ENCODE data around the gene NMNAT2. TPM values are rescaled to one million over a fixed set of nuclear protein-coding genes. Genes with fewer than 3 reads are reported as not detected.
A peak's percentile ranks its signal among the peaks of the same experiment; 100 is the strongest.

Gene NMNAT2
- total and polyA plus RNA-seq, 2 of the 13 experiments (the other 11 are each of a cell fraction or from before 2014, with no cell fraction given): not detected

- TF ChIP-seq CERS6 (CRISPR knock-in tag; IDR thresholded peaks at IDR 0.05) (no peak), HBP1 (CRISPR knock-in tag; IDR thresholded peaks at IDR 0.05; ENCODE audit: low read depth) (no peak), MTF1 (CRISPR knock-in tag; IDR thresholded peaks at IDR 0.05) (no peak), IKZF5 (CRISPR knock-in tag; IDR thresholded peaks at IDR 0.05) (no peak), MBNL3 (CRISPR knock-in tag; conservative IDR thresholded peaks at IDR 0.05) (no peak)
Measured at GRCh38 chr1:183319606-183320005, 98.6 kb downstream of the NMNAT2 start (continued).

GRCh38 chr1:183319051-183319450, 99.1 kb downstream of the NMNAT2 start:
- no peak for DNase-seq (ENCODE audit: low spot score)
- Histone ChIP-seq H3K27me3 (ENCODE audit: control insufficient read depth in 1 of 2, insufficient read depth in 2 of 2, low read length in 2 of 2) (0 out of 5 replicates have a peak, but pooled peaks cover 1 to 3% of the 10 kb centered on the region in 2 experiments), H3K9me3 (ENCODE audit: low read length) (no peaks in the 10 kb centered on the region), H3K4me1 (ENCODE audit: insufficient read depth, low read length) (no peaks in the 10 kb centered on the region), H3K36me3 (replicated peaks in 1 of 2; ENCODE audit: control insufficient read depth in 1 of 2, insufficient read depth in 2 of 2, low read length in 2 of 2) (no peaks in the 10 kb centered on the region), H3K4me2 (ENCODE audit: low read depth, low read length) (no peak overlapping the region), H2AFZ (ENCODE audit: low read length) (no peak overlapping the region), H3K4me3 (replicated peaks in 1 of 3; ENCODE audit: insufficient read depth in 1 of 3, low read depth in 2 of 3, low read length in 3 of 3) (no peak overlapping the region), H3K9ac (ENCODE audit: insufficient read depth, low read depth, low read length) (no peak overlapping the region), H3K27ac (ENCODE audit: extremely low read length, insufficient read depth, low read length) (no peak overlapping the region), H4K20me1 (ENCODE audit: insufficient read depth, low read length) (no peaks in the 10 kb centered on the region), H3K79me2 (ENCODE audit: insufficient read depth, low read length) (no peaks in the 10 kb centered on the region)
- CTCF ChIA-PET (ENCODE audit: low intra/inter-chr PET ratio, low total read pairs): no interaction called here
- intact Hi-C loops (cut with micrococcal nuclease; ENCODE audit: unreplicated experiment): no loop called here
- in situ Hi-C loops (cut with HindIII; ENCODE audit: extremely low pct_ligation_motif_present, low pct_unique_long_range_greater_than_20kb): no loop called here
- 0 out of 3 replicates have a peak, but pooled peaks have one; percentile 31 for ATAC-seq
- 43% methylated on average over 3 of the region's 4 CpGs for WGBS (ENCODE audit: low lambda C conversion rate)
- no TSS peak for BruUV-seq (replicated peaks)
- POLR2A ChIA-PET: no interaction called here
- FAIRE-seq: no peak
- TF ChIP-seq THAP8 (CRISPR knock-in tag; IDR thresholded peaks at IDR 0.05; ENCODE audit: borderline replicate concordance) (no peak), CEBPG (CRISPR knock-in tag; IDR thresholded peaks at IDR 0.05) (no peak), ZNF605 (CRISPR knock-in tag; IDR thresholded peaks at IDR 0.05) (no peak), SOX13 (IDR thresholded peaks at IDR 0.05) (no peak), SOX13 (CRISPR knock-in tag; conservative IDR thresholded peaks at IDR 0.05 in 1 of 2, IDR thresholded peaks at IDR 0.05 in 1 of 2) (no peak), ZNF704 (CRISPR knock-in tag; IDR thresholded peaks at IDR 0.05; ENCODE audit: borderline replicate concordance) (no peak), RBM22 (optimal IDR thresholded peaks at IDR 0.05; ENCODE audit: low read length) (no peak), YEATS4 (CRISPR knock-in tag; IDR thresholded peaks at IDR 0.05; ENCODE audit: borderline replicate concordance) (no peak), ZBTB14 (CRISPR knock-in tag; IDR thresholded peaks at IDR 0.05) (no peak), ZFP36L1 (CRISPR knock-in tag; IDR thresholded peaks at IDR 0.05) (no peak), ZFP41 (CRISPR knock-in tag; IDR thresholded peaks at IDR 0.05; ENCODE audit: borderline replicate concordance) (no peak), CCAR2 (optimal IDR thresholded peaks at IDR 0.05; ENCODE audit: low read depth, low read length) (no peak), ASH2L (IDR thresholded peaks at IDR 0.05; ENCODE audit: insufficient read length, low read depth, low read length) (no peak)

All from HepG2 (cell line).